GM20431 (cell line): ENCODE measurements around the gene LIG1.
"Not testable (repeated sequence)": the region's sequence is repeated elsewhere in the genome, so short reads cannot be mapped to it uniquely, and the experiment has no call there.

Source experiments
- in situ Hi-C: fragments of 300-500 bp; cut with MseI, MboI; formaldehyde crosslinking; loops from one replicate; pipeline ENCODE4 v1.15.0; 2020; ENCODE audit warnings: low sequenced_read_pairs; ENCODE audit not compliant: unreplicated experiment

The LIG1 gene

DNA sequence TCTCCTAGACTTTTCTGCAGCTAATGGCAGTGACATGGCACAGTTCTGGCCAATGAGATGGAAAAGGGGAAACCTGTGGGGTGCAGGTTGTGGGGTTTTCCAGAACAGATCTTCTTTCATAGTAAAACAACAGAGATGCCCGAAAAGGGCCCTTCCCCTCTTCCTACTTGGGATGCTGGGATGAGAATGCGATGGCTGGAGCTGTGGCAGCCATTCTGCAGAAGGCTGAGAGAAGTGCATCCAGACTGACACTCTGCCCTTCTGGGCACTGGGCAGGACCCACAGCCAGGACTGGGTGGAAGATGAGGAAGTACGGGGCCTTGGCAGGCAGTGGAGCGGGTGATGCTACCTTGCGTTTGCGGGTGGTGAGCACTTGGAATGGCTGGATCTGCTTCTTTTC lies 42.6 kb downstream of the LIG1 start:
- in situ Hi-C loops = no loop called here

DNA sequence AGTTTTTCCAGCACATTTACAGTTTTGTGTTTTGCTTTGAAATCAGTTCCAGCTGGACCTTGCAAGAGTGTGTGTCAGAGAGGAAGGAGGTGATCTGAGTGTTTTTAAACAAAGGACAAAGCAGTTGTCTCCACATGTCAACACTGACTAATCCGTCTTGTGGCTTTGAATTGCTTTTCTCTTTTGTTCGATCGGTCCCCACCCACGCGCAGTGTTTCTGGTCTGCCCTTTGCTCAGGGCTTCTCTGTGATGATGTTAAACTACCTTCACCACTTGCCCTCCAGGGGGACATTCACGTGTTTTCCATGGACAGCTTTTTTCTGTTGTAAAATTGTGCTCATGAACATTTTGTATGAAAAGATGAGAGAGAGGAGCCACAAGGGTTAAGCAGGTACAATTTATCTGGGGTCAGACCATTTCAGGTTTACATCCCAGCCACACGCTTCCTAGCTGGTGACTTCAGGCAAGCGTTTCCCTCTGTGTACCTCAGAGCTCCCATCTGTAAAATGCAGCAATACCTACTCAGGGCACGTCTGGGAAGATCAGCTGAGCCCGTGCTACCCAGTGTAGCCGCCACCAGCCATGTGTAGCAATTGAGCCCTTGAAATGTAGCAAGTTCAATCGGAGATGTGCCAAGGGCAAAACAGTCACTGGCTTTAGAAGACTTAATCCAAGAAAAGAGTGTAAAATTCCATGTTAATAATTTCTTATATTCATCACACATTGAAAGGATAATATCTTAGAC lies 46.1 kb downstream of the LIG1 start:
- in situ Hi-C loops = no loop called here

DNA sequence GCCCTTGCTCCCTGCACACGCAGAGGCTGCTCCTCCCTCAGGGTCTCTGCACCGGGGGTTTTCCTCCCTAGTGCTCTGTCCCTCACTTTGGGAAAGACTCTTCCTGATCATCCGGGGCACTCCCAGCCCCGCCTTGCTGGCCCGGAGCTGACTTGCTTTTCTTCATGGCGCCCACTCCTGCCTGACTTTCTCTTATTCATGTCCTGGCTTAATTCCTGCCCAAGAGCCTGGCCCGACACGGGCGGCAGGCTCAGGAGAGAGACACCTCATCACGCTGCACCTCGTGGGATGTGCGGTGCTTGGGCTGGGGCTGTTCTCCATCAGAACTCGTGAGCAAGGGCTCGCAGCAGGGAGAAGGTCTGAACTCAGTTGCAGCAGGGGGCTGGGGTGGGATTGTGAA lies 47.7 kb downstream of the LIG1 start:
- in situ Hi-C loops = no loop called here

DNA sequence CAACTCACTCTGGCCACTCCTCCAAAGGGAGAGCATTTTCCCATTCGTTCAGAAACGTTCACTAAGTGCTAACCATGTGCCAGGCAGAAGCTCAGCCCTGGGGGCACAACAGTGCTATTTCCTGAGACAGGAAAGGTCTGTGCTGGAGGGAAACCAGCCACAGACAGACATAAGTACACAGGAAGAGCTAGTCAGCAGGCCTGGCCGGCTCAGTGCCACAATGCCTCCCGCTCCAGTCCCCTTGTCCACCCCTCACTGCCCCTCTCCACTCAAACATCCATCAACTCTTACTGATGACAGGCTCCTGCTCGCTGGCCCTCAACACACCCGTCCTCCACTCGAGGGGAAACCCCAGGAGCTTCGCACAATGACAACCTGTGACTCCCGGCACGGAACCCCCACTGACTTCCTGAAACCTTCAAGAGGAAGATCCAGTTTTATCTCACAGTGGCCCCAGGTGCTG lies 48.2 kb downstream of the LIG1 start:
- in situ Hi-C loops = no loop called here

GRCh38 chr19:48121066-48121465 lies 49.1 kb downstream of the LIG1 start:
- in situ Hi-C loops = no loop called here

GRCh38 chr19:48120505-48120904 lies 49.6 kb downstream of the LIG1 start:
- in situ Hi-C loops = no loop called here

- in situ Hi-C loops = no loop called here
These were observed 52.0 kb downstream of the LIG1 start for GRCh38 chr19:48118131-48118517.

- in situ Hi-C loops = no loop called here
These were observed 52.5 kb downstream of the LIG1 start for GRCh38 chr19:48117515-48118130.

DNA sequence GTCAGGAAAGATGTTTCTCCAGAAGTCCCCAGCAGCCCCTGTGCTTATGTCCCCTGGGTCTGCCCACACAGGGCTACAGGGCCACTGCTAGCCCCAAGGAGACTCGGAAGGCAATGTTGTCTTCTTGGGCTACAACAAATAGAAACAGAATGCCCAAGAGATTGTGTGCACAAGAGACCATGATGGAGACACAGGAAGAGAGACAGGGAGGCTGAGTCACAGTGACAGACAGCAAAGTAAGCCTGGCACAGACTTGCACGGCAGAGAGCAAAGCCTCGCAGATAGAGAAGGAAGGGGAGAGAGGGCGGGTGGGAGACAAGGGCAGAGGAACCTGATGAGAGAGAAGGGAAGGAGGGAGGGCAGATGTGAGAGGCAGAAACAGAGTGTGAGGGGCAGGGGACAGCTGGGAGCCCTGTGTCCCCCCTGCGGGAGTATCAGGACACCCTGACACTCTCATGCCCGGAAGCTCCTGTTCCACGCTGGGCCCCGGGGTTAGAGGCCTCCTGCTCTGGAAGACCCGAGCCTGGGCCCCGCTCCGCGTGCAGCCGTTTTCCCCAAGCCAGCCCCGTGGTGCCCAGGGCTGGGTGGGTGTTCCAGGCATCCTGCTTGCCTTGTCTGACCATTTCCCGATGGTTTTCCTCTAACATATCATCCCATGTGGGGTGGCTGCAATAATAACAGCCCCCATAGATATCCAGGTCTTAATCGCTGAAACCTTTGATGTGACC lies 56.8 kb downstream of the LIG1 start:
- in situ Hi-C loops = no loop called here

GRCh38 chr19:48111280-48111679 lies 58.9 kb downstream of the LIG1 start:
- in situ Hi-C loops = no loop called here

- in situ Hi-C loops = no loop called here
These were observed 59.7 kb downstream of the LIG1 start, which contains the start of gene PLA2G4C for GRCh38 chr19:48110350-48110966. Gene PLA2G4C, minus strand, starts transcription at chr19:48110817. Its CDS starts 4,288 bp downstream, at chr19:48106529.

DNA sequence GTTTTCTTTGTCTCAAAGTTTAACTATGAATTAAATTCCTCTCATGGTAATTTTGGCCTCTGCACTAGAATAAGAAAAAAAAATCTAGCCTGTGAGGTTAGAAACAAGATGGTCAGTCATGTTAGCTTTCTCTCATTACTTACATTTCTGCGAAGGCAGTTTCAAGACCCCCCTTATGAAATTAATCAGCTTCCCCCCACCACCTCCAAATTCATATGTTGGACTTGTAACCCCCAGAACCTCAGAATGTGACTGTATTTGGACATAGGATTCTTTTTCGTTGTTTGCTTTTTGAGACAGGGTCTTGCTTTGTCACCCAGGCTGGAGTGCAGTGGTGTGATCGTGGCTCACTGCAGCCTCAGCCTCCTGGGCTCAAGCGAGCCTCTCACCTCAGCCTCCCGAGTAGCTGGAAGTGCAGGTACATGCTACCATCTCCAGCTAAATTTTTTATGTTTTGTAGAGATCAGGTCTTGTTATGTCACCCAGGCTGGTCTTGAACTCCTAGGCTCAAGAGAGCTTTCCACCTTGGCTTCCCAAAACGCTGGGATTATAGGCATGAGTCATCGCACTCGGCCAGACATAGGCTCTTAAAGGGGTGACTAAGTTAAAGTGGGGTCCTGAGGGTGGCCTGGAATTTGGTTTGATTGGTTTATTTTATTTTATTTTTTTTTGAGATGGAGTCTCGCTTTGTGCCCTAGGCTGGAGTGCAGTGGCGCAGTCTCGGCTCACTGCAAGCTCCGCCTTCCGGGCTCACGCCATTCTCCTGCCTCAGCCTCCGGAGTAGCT lies 61.0 kb downstream of the LIG1 start:
- in situ Hi-C loops = no loop called here

DNA sequence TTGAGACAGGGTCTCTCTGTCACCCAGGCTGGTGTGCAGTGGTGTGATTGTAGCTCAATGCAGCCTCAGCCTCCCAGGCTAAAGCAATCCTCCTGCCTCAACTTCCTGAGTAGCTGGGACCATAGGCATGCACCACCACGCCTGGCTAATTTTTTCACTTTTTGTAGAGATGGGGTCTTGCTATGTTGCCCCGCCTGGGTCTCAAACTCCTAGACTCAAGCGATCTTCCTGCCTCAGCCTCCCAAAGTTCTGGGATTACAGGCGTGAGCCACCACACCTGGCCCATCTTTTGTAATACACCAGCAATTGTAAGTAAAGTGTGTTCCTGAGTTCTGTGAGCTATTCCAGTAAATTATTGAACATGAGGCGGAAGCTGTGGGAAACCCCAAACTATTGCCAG lies 66.2 kb downstream of the LIG1 start:
- in situ Hi-C loops = no loop called here

DNA sequence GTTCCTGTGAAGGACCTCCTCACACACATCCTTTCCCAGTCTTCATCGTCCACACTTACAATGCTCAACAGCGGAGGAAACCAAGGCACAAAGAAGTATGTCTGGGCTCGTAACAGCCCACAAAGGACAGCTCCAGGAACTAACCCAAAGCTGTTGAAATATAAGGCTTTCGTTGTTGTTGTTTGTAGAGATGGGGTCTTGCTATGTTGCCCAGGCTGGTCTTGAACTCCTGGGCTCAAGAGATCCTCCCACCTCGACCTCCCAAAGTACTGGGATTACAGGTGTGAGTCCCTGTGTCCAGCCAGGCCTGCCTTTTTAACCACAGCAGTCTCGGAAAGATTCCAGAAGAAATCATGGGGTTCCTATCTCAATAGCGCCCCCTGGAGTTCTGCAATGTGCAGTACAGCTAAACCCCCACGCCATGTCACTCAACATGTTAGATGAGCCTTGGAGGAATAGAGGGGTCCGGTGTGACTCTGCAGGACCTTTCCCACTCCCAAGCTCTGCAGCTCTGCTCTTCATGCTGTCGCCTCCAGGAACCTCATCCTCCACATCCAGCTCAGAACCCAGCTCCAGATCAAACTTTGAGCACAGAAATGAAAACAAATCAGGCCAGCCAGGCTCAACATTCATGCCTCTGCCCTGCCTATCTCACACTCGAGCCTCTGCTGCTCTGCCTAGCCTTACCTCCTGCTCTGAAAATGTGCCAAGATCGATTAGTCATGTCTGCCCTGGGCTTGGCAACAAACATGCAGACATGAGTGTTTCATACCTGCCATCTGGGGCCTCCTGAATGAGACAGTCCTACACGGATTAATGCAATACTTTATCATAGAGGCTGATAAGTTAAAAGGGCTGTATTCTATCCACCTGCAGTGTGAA lies 67.0 kb downstream of the LIG1 start:
- in situ Hi-C loops = no loop called here

DNA sequence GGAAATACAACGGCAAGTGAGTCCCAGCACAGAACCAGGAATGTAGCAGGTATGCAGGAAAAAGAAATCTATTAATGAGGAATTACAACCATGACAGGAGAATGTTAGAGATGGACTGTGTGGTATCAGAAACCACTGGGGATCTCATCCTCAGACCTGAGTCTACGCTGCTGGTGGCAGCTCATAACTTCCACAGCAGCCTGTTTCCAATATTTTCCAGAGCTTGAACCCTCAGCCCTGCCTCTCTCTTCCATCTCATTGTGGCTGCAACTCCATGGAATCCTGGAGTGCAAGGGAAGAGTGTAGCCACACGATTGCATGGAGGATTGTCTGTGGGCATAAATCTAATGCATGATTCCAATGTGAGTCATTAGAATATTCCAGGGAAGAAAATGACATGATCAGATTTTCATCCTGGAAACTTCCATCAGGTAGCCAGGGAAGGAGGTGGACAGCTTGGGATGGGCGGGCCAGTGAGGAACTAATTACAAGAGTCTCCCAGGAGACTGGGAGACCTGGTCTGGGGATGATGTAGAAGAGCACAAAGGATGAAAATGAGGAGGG lies 74.5 kb downstream of the LIG1 start:
- in situ Hi-C loops = no loop called here

DNA sequence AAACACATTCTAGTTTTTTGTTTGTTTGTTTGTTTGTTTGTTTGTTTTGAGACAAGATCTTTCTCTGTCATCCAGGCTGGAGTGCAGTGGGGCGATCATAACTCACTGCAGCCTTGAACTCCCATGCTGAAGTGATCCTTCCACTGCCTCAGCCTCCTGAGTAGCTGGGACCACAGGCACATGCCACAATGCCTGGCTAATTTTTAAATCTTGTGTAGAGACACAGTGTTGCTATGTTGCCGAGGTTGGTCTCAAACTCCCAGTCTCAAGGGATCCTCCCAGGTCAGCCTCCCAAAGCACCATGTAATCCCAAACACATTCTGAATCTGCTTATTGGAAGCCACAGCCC lies 75.3 kb downstream of the LIG1 start:
- in situ Hi-C loops = no loop called here

DNA sequence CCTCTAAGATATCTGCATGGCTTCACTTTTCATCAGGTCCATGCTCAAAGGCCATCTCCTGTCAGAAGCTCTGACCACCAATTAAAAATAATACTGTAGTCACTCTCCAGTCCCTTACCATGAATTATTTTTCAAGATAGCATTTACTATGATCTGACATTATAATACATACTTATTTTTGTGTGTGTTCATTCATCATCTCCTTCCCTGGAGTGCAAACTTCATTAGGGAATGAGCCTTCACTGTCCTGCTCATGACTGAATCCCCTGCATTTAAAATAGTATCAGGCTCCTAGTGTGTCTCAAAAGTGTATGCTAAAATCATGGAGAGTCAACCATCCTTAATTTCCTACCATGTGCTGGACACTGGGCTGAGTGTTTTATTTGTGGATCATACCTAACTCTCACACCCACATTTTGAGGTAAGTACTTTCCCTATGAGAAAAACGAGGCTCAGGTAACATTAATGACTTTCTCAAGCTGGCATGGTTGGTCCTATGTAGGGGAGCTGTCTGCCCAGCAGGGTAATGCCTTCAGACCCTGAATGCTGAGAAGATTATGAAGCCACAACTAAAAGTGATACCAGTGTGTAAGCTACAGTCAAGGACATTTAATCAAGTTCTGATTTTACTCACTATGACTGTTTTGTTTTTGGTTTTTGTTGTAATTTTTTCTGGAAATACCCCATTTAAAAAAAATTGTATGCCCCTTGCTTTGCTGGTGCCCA lies 75.9 kb downstream of the LIG1 start:
- in situ Hi-C loops = no loop called here

- in situ Hi-C loops = not testable (repeated sequence)
These were observed 78.9 kb downstream of the LIG1 start for GRCh38 chr19:48091111-48091718.
